T-helper 1 cell (primary cell): ENCODE results near the gene RALGPS1.
A peak's percentile ranks its signal among the peaks of the same experiment; 100 is the strongest.

Experiments
- DNase-seq, 5 donors: peaks; one replicate each; pipeline ENCODE4 v3.0.0-alpha.2; 2012 to 2020

Gene RALGPS1

DNA sequence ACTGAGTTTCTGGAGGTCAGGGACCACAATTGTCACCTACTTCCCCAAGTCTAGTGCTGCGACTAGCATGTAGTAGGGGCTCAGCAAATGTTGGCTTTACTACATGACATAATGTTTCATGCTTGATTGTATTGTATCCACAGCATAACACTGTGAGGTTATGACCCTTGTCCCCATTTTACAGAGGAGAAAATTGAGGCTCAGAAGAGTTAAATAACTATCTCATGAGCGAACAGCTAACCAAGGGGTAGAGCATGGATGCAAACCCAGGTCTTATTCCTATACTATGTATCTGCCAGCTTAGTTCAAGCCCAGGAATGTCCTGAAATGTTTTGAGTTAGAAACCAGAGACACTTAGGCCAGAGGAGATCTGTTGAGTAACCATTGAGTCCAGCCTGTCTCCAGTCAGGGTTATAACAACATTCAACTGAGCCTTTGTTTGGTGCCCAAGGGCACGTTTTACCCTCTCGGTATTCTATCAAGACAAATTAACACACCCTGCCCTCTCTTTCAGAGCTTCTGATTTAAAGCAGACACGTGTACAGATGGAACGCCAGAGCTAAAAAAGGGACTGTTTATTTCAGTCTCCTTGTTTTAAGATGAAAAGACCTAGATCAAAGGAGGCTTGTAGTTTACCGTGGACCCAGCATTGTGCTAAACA lies 191.4 kb downstream of the RALGPS1 start:
- no peak for DNase-seq

DNA sequence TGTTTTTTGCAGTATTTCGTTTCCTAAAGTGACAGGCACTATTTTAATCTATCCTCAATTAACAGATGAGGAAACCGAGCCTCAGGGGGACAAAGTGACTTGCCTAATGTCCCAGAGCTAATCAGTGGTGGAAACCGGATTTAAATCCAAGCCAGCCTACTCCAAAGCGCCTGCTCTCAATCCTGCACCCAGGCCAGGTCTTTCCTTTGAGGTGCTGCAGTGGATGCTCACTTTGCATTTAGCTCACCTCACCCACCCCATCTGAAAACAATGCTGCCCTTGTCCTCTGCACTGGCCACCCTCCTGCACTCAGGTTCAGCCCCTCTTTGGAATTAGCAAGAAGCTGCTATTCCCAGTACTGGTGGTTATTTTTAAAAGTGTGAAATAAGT lies 191.9 kb downstream of the RALGPS1 start:
- DNase-seq: no peak

DNA sequence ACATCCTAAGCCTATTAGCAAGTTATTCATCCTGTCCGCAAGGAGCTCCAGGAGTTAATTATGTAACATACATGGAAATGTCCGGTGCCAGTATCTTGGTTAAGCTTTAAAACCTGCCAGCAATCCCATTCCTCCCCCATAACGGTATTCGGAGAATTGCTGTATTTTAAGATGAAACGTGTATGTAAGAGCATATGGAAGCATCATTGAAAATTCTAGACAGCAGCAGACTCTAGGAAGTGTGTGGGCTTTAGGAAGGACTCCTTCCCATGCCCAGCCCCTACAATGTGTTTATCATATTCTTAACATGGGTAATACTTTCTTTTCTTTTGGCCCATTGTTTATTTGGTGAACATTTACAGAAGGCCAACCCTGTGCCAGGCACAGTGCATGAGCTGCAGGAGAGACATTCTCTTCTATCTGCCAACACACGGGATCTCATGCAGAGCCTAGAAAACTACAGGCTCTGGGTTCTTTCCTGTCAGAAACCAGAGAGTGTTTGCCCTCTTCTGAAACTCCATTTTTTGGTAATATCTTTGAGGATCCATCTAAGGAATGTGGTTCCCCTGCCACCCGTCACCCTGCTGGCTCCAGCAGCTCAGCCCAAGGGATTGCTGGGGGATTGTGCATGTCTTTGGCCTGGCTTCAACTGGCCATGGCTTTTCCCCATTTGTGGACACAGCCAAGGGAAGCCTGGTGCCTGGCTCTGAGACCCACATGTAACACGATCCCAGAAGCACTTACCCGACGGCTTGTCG lies 192.8 kb downstream of the RALGPS1 start:
- DNase-seq: no peak

DNA sequence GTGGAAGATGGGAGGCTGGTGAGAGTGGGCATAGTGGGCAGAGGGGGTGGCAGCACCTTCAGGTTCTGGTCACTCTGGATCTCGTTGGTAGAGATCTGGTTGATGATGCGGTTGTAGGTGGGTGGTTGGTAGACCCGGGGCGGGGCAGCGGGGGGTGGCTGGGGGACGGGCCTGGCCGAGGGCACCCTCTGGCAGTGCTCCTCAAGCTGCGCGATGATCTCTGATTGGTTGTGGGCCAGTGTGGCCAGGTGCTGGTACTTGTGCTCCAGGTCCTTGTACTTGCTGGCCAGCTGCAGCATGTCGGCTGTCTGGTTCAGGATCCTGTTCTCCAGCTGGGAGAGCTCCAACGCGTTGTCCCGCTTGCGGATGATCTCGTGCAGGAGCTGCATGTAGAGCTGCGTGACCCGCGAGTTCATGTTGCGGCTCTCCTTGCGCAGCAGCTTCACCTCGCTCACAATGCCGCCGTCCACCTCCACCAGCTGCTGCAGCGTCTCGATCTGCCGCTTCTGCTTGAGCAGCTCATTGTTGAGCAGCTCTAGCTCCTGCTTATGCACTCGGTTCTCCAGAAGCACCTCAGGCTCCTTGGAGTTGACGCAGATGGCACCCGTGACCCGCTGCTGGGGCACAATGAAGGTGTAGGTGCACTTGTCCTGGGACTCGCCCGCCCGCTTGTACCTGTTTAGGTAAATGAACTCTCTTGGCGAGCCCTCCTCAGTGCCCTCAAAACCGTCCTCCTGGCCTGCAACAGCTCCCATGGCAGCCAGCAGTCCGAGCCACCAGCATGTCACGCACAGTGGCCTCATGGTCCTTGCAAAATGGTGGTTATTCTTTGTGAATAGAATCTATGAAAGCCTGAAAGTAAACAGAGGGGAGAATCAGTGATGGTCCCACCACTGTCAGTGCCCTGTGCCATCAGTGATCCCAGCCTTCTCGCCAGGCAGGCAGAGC lies 193.6 kb downstream of the RALGPS1 start:
- no peak for DNase-seq

DNA sequence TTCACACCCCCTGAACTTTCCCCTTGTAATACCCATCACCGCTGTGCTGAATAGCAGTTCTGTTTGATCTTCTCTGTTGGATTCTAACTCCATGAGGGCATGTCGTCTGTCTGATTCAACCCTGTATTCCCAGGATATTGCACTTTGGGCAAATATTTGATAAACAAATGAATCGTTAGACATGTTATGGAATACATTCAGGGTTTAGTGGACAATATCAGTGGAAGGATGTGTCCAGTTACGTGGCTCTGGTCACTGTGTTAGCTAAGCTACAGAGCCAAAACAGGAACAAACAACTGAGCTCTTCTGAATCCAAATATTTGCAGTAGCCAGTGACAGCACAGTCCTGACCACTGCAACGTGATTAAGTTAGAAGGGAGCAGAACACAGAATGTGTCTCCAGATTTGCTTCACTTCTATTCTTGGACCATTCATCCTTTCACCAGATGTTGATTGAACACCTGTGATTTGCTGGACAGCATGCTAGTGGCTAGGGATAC lies 194.7 kb downstream of the RALGPS1 start:
- no peak for DNase-seq

DNA sequence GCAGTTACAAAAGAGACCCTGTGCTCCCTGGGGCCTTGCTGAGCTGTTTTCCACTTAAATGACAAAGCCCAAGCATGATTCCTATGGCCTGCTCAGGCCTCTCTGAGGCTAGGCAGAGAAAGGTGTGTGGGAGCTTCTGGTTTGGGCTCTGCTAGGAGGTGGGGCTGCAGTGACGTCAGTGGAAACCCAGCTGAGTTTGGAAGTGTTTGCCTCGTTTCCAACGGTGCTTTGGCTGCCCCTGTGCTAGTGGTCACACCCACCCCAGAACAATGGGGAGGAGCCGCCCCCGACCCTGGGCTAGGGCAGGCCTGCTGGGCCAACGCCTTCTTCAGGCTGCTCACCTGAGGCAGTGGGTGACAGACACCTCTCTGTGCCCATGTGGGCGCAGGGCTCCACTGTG lies 197.5 kb downstream of the RALGPS1 start:
- no peak for DNase-seq

DNA sequence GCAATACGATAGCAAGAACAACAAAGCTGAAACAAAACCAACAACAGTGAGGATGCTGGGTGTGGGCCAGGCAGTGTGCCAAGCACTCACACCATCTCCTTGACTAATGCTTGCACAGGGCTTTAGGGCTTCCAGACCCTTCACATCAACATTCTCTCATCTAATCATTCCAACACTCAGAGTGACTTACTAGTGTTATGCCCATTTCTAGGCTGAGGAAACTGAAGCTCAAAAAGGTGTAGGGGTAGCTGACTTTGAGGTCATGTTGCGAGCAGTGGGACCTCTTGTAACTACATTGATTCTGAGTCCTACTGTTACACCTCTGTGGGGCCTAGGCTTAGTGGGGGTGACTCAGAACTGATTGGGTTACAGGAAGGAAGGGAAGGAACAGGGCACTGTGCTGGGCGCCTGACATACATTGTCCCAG lies 198.2 kb downstream of the RALGPS1 start:
- DNase-seq: no peak

DNA sequence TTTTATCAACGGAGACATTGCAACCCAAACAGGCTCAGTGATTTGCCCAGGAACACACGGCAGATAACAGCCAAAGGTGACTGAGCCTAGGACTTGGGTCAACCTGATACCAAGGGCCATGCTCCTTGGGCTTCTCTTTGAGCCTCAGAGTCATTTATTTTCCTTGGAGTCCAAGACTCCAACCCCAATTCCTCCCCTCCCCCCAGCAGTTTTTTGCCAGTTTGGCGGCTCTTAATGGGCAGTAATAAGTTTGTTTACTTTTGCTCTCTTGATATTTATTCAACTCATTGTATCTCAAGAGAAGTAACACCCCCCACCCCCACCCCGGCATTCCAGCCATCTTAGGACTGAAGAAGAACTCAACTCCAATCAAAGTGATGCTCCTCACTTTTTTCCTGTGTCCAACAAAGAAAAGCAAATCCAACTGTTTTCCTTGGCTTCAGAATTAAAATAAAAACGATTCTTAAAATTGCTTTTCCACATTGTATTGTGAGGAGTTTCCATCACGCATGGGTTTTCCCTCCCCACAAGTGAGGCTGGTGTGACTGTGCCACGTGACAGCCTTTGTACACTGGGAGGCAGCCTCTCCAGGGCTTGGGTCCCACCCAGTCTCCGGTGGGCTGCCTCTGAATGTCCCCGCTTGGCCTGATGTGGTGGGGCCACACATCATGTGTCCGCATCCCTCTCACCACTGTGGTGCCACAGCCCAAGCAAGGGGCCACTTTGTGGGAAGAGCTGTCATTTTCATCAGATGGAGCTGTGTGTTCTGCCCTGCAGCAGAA lies 198.8 kb downstream of the RALGPS1 start:
- no peak for DNase-seq

DNA sequence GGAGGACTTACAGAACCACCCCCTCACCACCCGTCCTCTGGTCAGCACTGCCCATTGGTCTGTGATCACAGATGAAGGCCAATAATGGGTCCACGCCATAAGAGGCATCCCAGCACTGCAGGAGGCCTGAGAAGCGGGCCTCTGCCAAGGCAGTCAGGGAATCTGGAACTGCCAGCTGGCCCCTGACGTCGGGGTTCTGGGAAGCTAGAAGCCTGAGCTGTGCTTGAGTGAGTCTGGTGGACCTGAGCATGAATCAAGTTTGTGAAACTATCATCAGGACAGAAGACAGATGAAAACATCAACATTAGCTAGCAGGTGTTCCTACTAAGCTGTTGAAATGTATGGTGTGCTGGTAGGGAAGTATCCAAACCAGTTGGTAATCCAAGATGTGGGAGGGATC lies 200.0 kb downstream of the RALGPS1 start:
- no peak for DNase-seq

DNA sequence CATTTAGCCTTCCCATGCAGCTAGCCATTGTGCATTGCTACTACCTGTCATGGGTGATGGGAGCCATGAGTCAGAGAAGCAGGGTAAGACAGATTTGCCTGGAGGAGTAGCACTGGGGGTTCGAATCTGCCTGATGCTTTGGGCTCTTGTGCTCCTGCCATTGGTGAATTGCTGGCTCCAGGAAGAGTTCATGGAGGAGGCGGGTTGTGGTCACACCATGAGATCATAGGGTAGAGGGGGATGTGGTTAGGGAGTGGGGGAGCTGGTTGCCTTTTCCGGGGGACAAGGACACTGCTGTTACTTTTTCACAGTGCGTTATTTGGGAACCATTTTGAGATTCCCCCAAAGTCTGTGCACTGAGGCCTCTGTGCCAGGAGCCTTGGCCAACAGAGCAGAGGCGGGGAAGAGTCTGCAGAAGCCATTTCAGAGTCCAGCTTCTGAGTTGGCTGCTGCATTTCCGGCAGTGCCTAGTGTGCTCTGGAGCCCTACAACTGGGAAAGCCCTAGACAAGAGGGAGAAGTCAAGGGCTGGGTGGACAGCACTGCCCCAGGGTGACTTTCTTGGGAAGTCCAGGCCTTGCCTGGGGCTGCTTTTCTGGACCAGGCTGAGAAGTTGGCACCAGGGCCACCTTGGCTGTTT lies 201.6 kb downstream of the RALGPS1 start:
- peak in 1 of 5 donors; percentile 24 for DNase-seq

DNA sequence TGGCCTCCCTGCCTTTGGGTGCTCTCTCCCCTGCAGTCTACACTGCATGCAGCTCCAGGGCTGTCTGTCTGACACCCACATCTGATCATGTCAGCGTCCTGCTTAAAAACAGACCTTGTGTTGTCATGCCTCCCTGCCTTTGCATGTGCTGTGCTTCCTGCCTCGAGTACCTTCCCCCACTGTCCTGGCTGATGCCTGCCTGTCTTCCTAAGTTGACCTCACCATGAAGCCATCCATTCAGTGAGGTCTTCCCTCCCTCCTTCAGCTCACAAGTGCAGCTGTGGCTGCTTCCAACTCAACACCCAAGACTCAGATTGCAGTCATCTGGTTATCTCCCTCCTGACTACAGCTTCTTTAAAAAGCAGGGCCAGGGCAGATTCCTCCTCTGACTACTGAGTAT lies 202.4 kb downstream of the RALGPS1 start:
- DNase-seq: peak in 1 of 5 donors; percentile 14

DNA sequence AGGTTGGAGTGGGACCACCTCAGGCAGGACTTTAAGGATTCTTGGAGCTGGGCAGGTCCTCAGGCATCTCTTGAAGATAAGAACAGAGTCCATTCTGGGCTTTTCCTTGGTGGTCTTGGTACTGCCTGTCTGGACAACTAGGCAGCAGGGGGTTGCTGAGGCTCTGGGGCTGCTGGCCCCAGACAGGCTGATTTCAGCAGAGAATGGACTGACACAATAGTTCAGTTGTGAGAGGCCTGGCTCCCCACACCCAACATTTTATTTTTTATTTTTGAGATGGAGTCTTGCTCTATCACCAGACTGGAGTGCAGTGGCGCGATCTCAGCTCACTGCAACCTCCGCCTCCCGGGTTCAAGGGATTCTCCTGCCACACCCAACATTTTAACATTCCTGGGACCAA lies 203.2 kb downstream of the RALGPS1 start:
- DNase-seq: no peak

DNA sequence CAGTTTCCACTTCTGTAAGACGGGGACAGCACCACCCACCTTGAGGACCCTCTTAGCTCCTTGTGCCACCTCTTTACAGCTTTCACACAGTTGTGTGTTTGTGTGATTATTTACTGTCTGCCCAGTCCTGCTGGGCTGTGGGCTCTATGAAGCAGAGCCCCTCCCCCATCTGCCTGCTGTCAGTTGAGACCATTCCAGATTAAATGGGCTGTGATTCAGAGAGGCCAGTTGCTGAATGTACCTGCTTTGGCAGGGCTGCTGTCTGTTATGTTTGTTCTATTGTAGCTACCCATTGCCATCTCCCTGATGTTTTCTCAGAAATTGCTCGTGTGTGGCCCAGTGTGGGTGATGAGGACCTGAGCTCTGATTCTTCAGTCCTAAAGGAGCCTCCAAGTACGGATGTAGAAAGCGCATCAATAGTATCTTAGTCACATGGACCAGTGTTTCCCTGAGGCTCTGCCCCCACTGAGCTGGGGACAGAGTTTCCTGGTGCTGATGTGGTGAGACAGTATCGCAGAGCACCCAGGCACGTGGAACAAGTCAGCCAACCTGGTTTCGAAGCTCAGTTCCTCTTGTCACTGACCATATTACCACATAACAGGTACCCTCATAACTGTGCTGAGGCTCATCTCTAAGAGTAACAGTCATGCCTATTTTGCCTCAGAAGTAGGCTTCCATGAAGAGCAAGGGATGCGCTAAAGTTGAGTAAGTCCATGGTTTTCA lies 204.2 kb downstream of the RALGPS1 start:
- no peak for DNase-seq

DNA sequence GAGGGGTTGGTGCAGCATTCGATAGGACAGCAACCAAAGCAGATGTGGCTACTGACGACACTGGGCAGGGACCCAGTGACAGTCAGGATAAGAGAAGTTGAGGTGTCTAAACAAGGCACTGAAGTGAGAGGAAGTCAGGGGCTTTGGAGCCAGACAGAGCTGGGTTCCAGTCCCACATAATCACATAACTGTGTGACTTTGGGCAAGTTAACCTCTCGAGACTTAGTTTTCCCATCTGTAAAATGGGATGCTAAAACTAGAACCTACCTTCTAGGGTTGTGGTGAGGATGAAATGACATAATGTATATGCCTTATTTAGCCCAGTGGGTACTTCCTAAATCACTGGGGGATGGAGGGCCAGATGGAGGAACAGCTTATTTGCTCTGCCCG lies 204.7 kb downstream of the RALGPS1 start:
- no peak for DNase-seq

DNA sequence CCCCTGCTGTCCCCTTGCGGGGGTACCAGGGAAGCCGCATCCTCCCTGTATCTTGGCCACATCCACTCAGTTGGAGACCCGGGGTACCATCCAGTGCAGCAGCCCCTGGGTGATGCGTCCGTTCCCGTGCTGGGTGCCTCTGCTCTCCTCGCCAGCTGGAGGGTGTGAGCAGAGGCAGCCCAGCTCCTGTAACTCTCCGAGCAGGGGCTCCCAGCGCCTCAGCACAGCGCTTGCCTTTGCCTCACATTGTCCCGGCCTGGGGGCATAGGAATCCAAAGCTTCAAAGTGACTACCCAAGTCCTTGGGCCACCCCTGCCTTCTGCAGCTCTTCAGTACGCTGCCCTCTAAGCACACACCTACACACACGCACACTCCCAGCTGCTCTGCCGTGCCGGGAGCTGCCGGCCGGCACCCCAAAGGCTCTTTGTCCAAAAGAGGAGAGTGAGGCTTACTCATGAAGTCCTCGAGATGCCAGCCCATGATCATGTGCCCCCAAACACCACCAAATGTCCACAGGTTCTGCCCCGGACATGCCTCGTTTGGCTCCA lies 207.1 kb downstream of the RALGPS1 start:
- DNase-seq: no peak

DNA sequence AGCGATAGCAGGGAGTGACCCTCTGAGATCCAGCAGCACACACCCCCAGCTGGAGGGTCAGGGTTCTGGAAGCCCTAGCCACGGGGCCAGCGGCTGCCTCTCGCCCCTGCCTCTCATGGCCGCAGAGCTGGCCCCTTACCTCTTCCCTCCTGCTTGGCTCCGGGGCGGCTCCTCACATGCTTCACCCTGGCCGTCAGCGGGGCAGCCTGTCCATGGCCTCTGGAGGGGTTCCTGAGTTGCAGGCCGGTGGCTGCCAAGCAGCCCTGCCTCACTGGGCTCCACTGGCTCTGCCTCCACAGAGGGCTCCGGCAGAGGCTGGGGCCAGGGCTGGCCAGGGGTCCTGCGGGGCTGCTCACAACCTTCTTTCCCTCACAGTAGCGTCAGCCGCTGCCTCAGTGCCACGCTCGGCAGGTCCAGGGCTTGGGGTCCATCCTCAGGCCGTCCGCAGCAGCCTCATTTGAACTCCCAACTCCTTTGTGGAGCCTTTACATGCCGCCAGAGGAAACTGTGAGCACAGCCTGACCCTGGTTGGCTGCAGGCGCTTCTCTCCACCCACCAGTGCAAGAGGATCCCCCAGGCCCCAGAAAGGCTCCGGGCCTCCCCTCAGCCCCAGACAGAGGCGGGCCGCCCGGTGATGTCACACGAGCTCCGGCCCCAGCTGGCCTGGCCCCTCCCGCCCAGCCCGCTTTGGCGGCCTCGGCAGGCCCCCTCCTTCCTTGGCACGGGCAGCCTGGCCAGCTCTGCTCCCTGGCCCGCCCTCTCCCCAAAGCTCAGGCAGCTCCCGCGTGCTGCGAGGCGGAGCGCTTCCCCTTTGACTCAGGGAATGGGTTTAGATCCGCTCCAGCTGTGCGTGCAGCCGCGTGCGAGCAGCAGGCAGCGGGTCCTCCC lies 207.8 kb downstream of the RALGPS1 start, which contains the start of gene ANGPTL2:
Gene ANGPTL2 (minus strand): TSS at position 460 of the 888 bp plus-strand sequence. CDS start 13,904 bp downstream, outside the sequence.
- peak in 1 of 5 donors; percentile 22 for DNase-seq

DNA sequence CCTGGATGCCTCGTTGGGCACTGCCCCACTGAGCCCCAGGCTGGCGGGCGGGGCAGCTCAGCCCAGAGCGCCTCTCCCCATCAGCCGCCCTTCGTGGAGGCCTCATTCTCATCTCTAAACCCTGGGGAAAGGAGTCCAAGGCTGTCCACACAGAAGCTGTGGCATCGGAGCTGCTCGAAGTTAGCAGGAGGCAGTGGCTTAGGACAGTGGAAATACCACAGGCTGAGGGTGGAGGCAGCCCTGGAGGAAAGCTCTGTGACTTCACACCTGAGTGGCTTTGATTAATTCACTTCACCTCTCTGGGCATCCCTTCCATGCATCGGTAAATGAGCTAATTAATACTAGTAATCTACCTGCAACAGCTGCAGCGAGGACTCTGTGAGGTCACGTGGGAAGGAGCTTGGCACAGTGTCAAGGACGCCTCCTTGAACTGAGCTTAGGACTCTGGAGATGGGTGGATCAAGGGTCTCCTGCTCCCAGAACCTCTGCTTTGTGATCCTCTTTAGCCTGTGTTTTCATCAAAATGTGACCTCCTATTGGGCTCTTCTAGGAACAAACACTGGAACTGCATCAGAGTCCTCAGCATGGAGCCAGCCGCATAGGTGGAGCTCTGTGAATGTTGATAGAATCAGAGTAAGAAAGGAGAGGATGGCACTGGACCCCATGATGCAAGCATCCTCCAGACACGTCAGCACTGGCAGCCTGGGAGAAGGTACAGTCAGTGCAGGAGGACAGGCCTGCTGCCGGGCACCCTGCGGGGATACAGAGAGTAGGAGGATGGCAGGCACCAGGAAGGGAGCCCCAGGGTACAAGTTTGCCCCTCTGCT lies 208.7 kb downstream of the RALGPS1 start:
- DNase-seq: no peak

DNA sequence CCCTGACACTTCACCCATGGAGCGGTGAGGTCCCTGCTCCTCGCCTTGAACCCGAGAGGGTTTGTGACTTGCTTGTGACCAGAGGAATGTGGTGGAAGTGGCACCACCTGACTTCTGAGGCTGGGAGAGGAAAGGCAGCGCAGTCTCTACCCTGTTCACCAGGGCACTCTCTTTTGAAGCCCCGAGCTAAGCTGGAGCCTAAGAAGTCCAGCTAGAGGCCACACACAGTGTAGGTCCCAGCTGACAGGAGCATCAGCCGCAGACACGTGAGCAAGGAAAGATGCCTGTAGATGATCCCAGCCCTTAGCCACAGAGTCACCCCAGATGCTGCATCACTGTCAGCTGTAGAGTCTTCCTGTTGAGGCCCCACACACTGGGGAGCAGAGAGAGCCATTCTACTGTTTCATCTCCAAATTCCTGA lies 209.5 kb downstream of the RALGPS1 start:
- no peak for DNase-seq

DNA sequence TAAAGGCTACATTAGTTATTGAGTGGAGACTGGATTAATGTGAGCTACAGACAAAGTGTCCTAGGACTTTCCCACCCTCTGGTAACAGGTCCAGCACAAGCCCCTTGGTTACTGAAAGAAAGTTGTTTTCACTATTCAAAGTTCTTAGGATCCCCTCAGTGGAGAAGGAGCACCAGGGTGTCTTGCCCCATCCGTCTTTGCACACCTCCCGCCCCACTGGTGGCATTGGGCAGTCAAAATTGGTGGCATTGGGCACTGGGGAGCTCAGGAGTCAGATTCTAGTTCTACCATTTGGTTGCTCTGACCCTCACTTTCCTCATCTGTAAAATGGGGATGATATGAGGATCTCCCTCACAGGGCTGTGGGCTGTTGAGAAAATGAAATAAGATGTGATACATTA lies 210.2 kb downstream of the RALGPS1 start:
- no peak for DNase-seq
